Measurements from ENCODE around the gene CLEC2A.
A peak's percentile ranks its signal among the peaks of the same experiment; 100 is the strongest.
"Not testable (repeated sequence)": the region's sequence is repeated elsewhere in the genome, so short reads cannot be mapped to it uniquely, and the experiment has no call there.

The CLEC2A gene

GRCh38 chr12:9881246-9881645 lies 50.9 kb downstream of the CLEC2A start, which contains the start of gene KLRF2:
Gene KLRF2 (plus strand): TSS chr12:9881489. CDS start chr12:9881596, 107 bp downstream.
- Histone ChIP-seq H3K9me3 (ENCODE audit: control insufficient read depth, low read length) (no peaks in the 10 kb centered on the region), H3K4me1 (ENCODE audit: control insufficient read depth, insufficient read depth, low read length) (peaks cover 10% of the 10 kb centered on the region), H3K27me3 (replicated peaks; ENCODE audit: control insufficient read depth, insufficient read depth, low read length) (no peaks in the 10 kb centered on the region), H3K4me3 (ENCODE audit: low read length) (no peak within 1 kb of the TSS), H3K36me3 (ENCODE audit: control insufficient read depth, insufficient read depth, low read length, severe bottlenecking) (no peaks in the 10 kb centered on the region), H3K9ac (ENCODE audit: low read length) (no peak within 1 kb of the TSS)
- no peak for DNase-seq (ENCODE audit: low read depth)

GRCh38 chr12:9880532-9881078 lies 51.6 kb downstream of the CLEC2A start:
- no peaks in the 10 kb centered on the region for H3K27me3 ChIP-seq (replicated peaks; ENCODE audit: control insufficient read depth, insufficient read depth, low read length)
- H3K9me3 ChIP-seq (ENCODE audit: control insufficient read depth, low read length): no peaks in the 10 kb centered on the region
- no peak for DNase-seq (ENCODE audit: low read depth)
- H3K36me3 ChIP-seq (ENCODE audit: control insufficient read depth, insufficient read depth, low read length, severe bottlenecking): no peaks in the 10 kb centered on the region
- H3K4me1 ChIP-seq (ENCODE audit: control insufficient read depth, insufficient read depth, low read length): peaks cover 10% of the 10 kb centered on the region
- no peak overlapping the region for H3K9ac ChIP-seq (ENCODE audit: low read length)
- no peak overlapping the region for H3K4me3 ChIP-seq (ENCODE audit: low read length)

DNA sequence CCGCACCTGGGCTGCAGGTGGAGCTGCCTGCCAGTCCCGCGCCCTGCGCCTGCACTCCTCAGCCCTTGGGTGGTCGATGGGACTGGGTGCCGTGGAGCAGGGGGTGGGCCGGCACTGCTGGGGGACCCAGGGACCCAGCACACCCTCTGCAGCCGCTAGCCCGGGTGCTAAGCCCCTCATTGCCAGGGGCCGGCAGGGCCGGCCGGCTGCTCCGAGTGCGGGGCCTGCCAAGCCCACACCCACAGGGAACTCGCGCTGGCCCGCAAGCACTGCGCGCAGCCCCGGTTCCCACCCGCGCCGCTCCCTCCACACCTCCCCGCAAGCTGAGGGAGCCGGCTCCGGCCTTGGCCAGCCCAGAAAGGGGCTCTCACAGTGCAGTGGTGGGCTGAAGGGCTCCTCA lies 56.0 kb downstream of the CLEC2A start:
- H3K9ac ChIP-seq (ENCODE audit: low read length); H3K4me3 ChIP-seq (ENCODE audit: low read length); H3K9me3 ChIP-seq (ENCODE audit: control insufficient read depth, low read length); H3K36me3 ChIP-seq (ENCODE audit: control insufficient read depth, insufficient read depth, low read length, severe bottlenecking); DNase-seq (ENCODE audit: low read depth); H3K27me3 ChIP-seq (replicated peaks; ENCODE audit: control insufficient read depth, insufficient read depth, low read length): not testable (repeated sequence)
- peaks cover 14% of the 10 kb centered on the region for H3K4me1 ChIP-seq (ENCODE audit: control insufficient read depth, insufficient read depth, low read length)

DNA sequence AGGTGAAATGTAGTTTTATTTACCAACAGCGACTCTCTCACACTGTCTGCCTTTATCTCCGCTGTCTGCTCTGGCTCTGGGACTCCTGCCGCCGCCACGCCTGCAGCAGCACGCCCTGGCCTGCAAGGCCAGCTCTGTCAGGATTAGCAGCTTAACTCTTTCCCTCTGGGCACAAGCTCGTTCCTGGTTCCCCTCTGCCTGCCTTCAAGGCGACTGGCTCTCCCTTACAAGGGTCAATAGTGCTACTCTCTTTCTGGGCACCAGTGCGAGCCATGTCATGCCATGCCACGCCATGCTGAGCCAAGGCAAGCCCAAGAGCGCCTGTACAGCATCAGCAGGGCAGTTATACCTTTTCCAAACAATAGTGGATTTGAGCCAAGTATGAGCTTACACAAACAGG lies 59.4 kb downstream of the CLEC2A start:
- no peaks in the 10 kb centered on the region for H3K9me3 ChIP-seq (ENCODE audit: control insufficient read depth, low read length)
- H3K4me1 ChIP-seq (ENCODE audit: control insufficient read depth, insufficient read depth, low read length): peaks cover 25% of the 10 kb centered on the region
- no peak overlapping the region for H3K9ac ChIP-seq (ENCODE audit: low read length)
- H3K27me3 ChIP-seq (replicated peaks; ENCODE audit: control insufficient read depth, insufficient read depth, low read length): no peaks in the 10 kb centered on the region
- H3K36me3 ChIP-seq (ENCODE audit: control insufficient read depth, insufficient read depth, low read length, severe bottlenecking): no peaks in the 10 kb centered on the region
- DNase-seq (ENCODE audit: low read depth): no peak
- H3K4me3 ChIP-seq (ENCODE audit: low read length): peak overlapping the region; percentile 40

DNA sequence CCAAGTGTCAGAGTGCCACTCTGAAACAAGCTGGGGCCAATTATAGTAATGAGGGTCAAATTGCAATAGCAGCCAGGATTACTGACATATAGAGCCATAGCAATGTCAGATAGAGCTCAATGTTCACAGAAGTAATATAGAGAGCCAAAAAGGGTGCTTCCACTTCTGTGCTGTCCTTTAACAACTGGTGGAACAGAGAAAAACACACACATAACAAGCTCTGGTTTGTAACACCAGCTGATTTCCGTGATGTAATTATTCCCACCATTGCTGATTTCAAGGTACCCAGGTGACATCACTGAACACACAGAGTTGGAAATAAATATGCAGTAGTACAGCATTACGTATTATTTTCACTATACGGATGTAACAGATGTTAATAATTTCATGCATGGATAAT lies 60.0 kb downstream of the CLEC2A start:
- peak overlapping the region; percentile 40 for H3K4me3 ChIP-seq (ENCODE audit: low read length)
- H3K4me1 ChIP-seq (ENCODE audit: control insufficient read depth, insufficient read depth, low read length): peaks cover 25% of the 10 kb centered on the region
- DNase-seq (ENCODE audit: low read depth): no peak
- no peak overlapping the region for H3K9ac ChIP-seq (ENCODE audit: low read length)
- H3K36me3 ChIP-seq (ENCODE audit: control insufficient read depth, insufficient read depth, low read length, severe bottlenecking): no peaks in the 10 kb centered on the region
- no peaks in the 10 kb centered on the region for H3K27me3 ChIP-seq (replicated peaks; ENCODE audit: control insufficient read depth, insufficient read depth, low read length)
- H3K9me3 ChIP-seq (ENCODE audit: control insufficient read depth, low read length): no peaks in the 10 kb centered on the region

DNA sequence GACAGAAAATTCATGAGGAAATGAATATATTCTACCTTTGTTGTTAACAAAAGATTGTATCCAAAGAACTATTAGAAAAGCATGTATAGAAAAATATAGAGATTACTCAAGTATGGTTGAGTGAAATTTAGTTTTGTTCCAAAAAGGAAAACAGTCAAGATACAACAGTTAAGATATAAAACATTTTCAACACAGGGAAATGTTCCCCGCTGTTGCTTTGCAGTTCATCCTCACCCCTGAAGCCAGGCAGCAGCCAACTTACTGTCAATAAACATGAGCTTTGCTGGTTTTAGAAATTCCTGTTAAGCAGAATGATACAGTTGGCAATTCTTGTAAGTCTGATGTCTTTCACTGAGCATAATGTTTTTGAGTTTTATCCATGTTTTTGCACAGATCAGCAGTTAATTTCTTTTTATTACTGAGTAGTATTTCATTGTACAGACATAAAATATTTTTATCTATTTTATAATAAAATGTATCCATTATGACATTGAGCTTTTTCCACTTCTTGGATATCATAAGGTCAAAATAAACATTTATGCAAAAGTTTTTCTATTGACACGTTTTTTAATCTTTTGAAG lies 61.8 kb downstream of the CLEC2A start:
- peaks cover 31% of the 10 kb centered on the region for H3K4me1 ChIP-seq (ENCODE audit: control insufficient read depth, insufficient read depth, low read length)
- peak overlapping the region; percentile 94 for H3K9ac ChIP-seq (ENCODE audit: low read length)
- no peaks in the 10 kb centered on the region for H3K36me3 ChIP-seq (ENCODE audit: control insufficient read depth, insufficient read depth, low read length, severe bottlenecking)
- H3K4me3 ChIP-seq (ENCODE audit: low read length): peak overlapping the region; percentile 79
- no peak for DNase-seq (ENCODE audit: low read depth)
- H3K9me3 ChIP-seq (ENCODE audit: control insufficient read depth, low read length): no peaks in the 10 kb centered on the region
- no peaks in the 10 kb centered on the region for H3K27me3 ChIP-seq (replicated peaks; ENCODE audit: control insufficient read depth, insufficient read depth, low read length)

DNA sequence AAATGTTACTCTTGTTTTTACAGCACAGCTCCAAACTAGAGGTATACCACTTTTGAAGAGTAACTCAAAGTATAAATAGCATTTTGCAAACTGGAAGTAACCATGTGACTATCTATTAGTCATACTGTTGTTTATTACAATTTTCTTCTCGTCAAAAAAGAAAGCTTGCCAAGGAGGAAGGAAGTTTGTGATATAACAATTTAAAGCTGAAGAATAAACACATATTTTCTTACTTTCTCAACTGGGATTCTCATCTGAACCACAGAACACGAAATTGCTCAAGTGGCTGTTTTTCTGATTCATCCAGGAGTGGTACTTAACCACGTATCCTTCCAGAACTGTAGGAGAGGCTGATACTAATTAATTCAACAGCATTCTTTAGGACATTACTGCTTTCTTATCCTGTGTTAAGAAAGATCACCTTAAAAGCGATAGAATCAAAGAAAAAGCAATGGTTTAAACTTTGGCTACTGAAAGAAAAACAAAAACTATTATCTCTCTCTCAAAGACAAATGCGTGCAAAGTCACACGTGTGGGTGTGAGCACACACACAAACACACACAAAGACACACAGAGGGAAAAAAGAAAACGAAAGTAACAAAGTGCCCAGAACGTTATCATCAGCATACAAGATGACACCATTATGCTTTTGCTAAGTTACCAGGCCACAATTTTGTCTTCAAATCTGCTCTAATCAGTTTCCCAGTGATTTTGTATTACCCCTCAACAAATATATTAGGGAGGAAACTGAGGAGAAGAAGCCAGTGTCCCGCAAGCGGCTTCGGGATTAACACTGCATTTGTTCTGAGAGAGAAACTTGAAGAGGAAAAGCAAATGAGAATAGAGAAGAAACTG lies 62.6 kb downstream of the CLEC2A start, which contains the start of gene CLEC2B:
Gene CLEC2B, minus strand, starts transcription at position 48 of the 855 bp plus-strand sequence.
- peak within 1 kb of the TSS; percentile 79 for H3K4me3 ChIP-seq (ENCODE audit: low read length)
- H3K9me3 ChIP-seq (ENCODE audit: control insufficient read depth, low read length): no peaks in the 10 kb centered on the region
- peaks cover 39% of the 10 kb centered on the region for H3K4me1 ChIP-seq (ENCODE audit: control insufficient read depth, insufficient read depth, low read length)
- H3K36me3 ChIP-seq (ENCODE audit: control insufficient read depth, insufficient read depth, low read length, severe bottlenecking): no peaks in the 10 kb centered on the region
- no peaks in the 10 kb centered on the region for H3K27me3 ChIP-seq (replicated peaks; ENCODE audit: control insufficient read depth, insufficient read depth, low read length)
- peak; percentile 67 for DNase-seq (ENCODE audit: low read depth)
- peak within 1 kb of the TSS; percentile 94 for H3K9ac ChIP-seq (ENCODE audit: low read length)

DNA sequence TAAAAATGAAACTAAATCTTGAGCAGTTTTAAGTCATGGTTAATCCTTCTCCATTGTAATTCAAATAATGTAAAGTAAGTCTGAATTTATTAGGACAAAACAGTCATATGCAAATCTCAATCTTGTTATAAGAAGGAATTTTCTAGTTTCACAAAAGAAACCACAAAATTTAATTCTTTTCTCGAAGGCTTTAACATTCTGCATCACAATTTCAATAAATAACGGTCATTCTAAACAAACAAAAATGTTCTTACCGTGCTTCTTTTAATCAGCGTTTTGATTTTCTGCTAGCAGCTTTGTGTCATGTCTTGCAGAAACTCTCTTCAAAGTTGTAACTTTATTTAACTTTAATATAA lies 63.2 kb downstream of the CLEC2A start:
- Histone ChIP-seq H3K4me3 (ENCODE audit: low read length) (peak overlapping the region; percentile 79), H3K36me3 (ENCODE audit: control insufficient read depth, insufficient read depth, low read length, severe bottlenecking) (no peaks in the 10 kb centered on the region), H3K4me1 (ENCODE audit: control insufficient read depth, insufficient read depth, low read length) (peaks cover 39% of the 10 kb centered on the region), H3K27me3 (replicated peaks; ENCODE audit: control insufficient read depth, insufficient read depth, low read length) (no peaks in the 10 kb centered on the region), H3K9ac (ENCODE audit: low read length) (peak overlapping the region; percentile 94), H3K9me3 (ENCODE audit: control insufficient read depth, low read length) (peaks cover 5% of the 10 kb centered on the region)
- no peak for DNase-seq (ENCODE audit: low read depth)

DNA sequence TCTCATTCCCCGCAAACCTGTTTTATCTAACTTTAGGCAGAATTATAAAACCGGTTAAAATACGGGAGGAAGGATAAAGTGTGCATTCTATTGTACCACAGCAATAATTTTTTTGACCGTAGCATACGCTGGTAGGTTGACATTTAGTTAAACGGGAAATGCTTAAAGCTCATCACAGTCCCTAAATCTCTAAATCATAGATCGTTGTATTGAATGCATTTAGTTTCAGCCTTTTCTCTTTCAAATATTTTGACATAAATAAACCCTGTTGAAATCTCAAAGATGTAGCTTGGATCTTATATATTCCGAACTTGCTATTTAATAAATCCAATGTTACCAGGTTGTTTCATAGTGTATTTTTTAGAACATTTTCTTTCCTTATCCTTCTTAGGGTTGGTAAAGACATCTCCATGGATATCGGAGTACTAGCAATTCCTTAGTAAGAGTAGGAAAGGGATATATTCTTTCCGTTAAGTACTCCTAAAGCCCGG lies 63.8 kb downstream of the CLEC2A start:
- H3K9me3 ChIP-seq (ENCODE audit: control insufficient read depth, low read length): peaks cover 11% of the 10 kb centered on the region
- peak overlapping the region; percentile 79 for H3K4me3 ChIP-seq (ENCODE audit: low read length)
- no peaks in the 10 kb centered on the region for H3K36me3 ChIP-seq (ENCODE audit: control insufficient read depth, insufficient read depth, low read length, severe bottlenecking)
- no peaks in the 10 kb centered on the region for H3K27me3 ChIP-seq (replicated peaks; ENCODE audit: control insufficient read depth, insufficient read depth, low read length)
- no peak for DNase-seq (ENCODE audit: low read depth)
- H3K9ac ChIP-seq (ENCODE audit: low read length): peak overlapping the region; percentile 94
- peaks cover 39% of the 10 kb centered on the region for H3K4me1 ChIP-seq (ENCODE audit: control insufficient read depth, insufficient read depth, low read length)

DNA sequence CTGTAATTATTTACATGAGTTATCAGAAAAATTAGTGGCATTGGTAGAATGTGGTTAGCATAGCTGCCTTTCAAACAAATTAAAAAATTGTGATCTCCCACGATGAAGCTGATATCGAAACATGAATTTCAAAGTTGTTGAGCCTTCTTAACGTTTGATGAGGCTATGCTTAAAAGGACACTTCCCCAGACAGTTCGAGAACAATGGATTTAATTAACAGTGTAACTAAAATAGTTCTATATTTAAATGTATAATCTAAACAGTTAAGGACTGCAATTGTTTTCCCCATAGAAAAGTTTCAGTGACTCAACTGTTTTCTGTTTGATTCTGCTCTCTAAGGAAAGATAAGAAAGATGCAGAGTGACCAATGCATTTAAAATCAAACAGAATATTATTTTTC lies 64.6 kb downstream of the CLEC2A start:
- no peak for DNase-seq (ENCODE audit: low read depth)
- Histone ChIP-seq H3K4me3 (ENCODE audit: low read length) (peak overlapping the region; percentile 79), H3K36me3 (ENCODE audit: control insufficient read depth, insufficient read depth, low read length, severe bottlenecking) (no peaks in the 10 kb centered on the region)

DNA sequence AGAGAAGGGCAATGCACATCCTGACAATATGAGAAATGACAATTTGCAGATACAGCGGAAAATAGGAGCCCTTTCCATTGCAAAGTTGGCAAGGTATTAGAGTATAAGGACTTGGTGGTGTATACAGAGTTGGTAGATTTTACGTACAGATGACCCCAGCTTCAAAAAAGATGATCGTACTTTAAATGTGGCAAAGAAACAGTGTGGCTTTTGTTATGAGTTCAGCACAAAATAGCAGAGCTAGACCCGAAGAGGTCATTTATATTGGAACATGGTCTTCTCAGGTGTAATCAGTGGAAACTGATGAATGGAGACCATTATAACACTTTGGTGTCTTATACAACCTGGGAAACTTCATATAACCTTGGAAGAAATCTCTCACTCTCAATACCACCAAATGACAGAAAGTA lies 65.3 kb downstream of the CLEC2A start:
- no peaks in the 10 kb centered on the region for H3K27me3 ChIP-seq (replicated peaks; ENCODE audit: control insufficient read depth, insufficient read depth, low read length)
- peaks cover 32% of the 10 kb centered on the region for H3K4me1 ChIP-seq (ENCODE audit: control insufficient read depth, insufficient read depth, low read length)
- H3K9ac ChIP-seq (ENCODE audit: low read length): peak overlapping the region; percentile 94
- no peaks in the 10 kb centered on the region for H3K36me3 ChIP-seq (ENCODE audit: control insufficient read depth, insufficient read depth, low read length, severe bottlenecking)
- H3K4me3 ChIP-seq (ENCODE audit: low read length): peak overlapping the region; percentile 79
- no peak for DNase-seq (ENCODE audit: low read depth)
- H3K9me3 ChIP-seq (ENCODE audit: control insufficient read depth, low read length): peaks cover 11% of the 10 kb centered on the region

More for the DNA sequence above, 64.6 kb downstream of the CLEC2A start:
- H3K9me3 ChIP-seq (ENCODE audit: control insufficient read depth, low read length): peaks cover 11% of the 10 kb centered on the region
- H3K9ac ChIP-seq (ENCODE audit: low read length): peak overlapping the region; percentile 94
- H3K4me1 ChIP-seq (ENCODE audit: control insufficient read depth, insufficient read depth, low read length): peaks cover 38% of the 10 kb centered on the region
- no peaks in the 10 kb centered on the region for H3K27me3 ChIP-seq (replicated peaks; ENCODE audit: control insufficient read depth, insufficient read depth, low read length)

All from adipocyte (in vitro differentiated cells).